Activated CD8-positive, alpha-beta memory T cell treated with anti-CD3 and anti-CD28 coated beads, Interleukin-2, amount 50 U/mL, for 24 hours (primary cell): ENCODE results near the gene SERPINB10.
"Not testable (repeated sequence)": the region's sequence is repeated elsewhere in the genome, so short reads cannot be mapped to it uniquely, and the experiment has no call there.

ENCODE experiments used
- DNase-seq: peaks from one replicate; pipeline ENCODE4 v3.0.0-alpha.2; 2020; ENCODE audit errors: extremely low read depth

Gene SERPINB10

GRCh38 chr18:63892566-63892965 lies 15.2 kb upstream of the SERPINB10 start:
- DNase-seq = no peak

- DNase-seq = no peak
These were observed 13.5 kb upstream of the SERPINB10 start for GRCh38 chr18:63894106-63894772.

- no peak for DNase-seq
These were observed 12.6 kb upstream of the SERPINB10 start for GRCh38 chr18:63895190-63895589.

- no peak for DNase-seq
These were observed 10.7 kb upstream of the SERPINB10 start for GRCh38 chr18:63897072-63897471.

DNA sequence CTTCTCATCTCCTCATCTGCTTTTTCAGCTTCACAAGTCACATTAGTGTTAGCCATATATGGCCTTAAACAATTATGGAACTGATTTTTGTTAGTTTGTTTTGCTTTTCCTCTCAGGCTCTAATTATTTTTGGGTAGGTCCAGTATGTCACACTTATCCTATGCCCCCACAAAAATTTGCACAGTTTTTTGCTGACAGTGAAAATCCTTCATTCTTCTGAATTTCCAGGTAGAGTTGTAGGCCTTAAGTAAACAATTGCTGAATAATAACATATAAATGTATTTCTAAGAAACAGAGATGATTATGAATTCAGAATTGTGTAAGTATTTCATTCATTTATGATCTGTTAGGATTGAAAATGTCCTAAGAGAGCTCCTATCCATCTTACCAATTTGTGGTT lies 8.6 kb upstream of the SERPINB10 start:
- no peak for DNase-seq

DNA sequence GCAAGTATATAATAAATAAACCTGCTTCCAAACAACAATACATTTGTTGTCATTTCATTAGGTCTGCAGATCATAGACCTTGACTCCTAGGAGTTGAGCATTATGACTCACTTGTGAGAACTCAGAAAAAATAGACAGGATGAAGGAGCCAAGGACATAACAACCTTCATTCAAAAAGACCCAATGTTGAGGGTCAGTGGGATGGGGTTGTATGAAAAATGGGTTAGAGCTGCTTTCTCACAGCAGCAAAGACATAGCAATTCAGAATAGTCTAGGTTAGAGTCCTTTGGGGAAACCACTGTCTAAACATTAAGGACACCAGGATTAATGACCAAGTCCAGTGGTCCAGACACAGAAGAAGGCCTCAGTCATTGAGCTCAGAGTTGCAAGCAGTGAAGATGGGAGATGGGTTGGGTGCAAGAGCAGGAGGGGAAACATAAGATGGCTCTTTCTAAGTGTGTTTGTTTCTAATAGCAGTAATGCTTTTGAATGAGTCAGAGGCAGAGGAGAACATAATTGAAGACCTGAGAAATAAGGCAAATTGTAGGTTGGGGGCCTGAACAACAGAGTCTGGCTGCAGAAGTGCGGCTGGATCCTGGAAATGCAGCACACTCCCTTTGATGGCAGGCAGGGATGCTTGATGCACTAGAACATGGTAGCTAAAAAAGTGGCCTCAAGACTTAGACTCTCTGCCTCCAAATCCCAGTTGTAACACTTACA lies 3.7 kb upstream of the SERPINB10 start:
- DNase-seq = no peak

DNA sequence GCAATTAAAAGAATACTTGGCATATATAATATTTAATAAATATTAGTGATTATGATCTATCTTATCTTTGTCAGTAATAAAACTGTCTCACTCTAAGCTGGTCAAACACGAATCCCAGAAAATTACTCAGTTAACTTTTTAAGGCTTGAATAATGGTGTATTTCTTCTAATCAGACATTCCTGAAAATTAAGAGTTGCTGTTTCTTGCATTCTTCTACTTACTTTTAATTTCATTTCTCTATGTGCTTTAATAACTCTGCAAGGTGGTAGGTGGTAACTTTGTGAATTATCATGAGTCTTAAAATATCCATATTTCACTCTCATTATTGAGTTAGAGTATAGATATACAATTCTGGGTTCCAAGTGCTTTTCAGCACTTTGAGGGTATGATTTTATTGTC lies 3.1 kb upstream of the SERPINB10 start:
- DNase-seq = no peak

GRCh38 chr18:63905361-63905760 lies 2.4 kb upstream of the SERPINB10 start:
- no peak for DNase-seq

GRCh38 chr18:63906056-63906455 lies 1.7 kb upstream of the SERPINB10 start:
- DNase-seq = no peak

GRCh38 chr18:63908858-63909257 lies 1.1 kb downstream of the SERPINB10 start:
- no peak for DNase-seq

DNA sequence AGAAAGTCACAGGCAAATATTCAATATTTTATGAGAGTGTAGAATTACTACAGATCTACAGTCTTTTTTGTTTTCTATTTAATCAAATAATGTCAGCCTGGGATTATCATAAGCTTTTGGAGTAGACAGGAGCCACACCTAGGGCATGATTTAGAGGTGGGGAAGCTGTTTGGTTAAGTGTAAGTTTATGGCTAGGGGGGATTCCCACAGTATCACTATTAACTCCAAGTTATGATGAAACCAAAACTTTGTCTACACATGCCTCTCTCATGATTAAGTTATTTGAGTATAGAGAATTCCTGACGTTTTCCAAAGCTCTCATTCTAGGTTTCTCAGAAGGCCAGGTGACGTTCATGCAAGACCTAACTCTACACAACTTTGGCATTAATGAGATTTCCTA lies 2.1 kb downstream of the SERPINB10 start:
- DNase-seq = no peak

GRCh38 chr18:63917817-63918216 lies 10.1 kb downstream of the SERPINB10 start:
- DNase-seq = no peak

- no peak for DNase-seq
These were observed 14.3 kb downstream of the SERPINB10 start for GRCh38 chr18:63922049-63922448.

DNA sequence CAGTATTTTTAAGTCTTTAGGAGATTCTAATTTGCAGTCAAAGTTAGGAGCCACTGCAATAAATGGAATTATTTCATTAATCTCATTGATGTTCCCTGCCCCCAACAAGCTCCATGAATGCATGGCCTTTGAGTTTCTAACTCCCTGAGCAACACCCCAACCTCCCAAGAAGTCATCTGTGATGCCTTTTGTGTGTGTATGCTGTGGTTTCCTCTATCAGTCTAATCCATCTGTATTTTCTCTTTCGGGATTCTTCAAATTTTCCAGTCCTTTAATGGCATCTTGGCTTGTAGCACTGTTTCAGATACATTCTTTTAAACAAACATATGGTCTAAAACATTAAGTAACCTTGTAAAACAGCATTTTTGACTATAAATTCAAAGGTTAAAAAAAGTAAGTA lies 16.8 kb downstream of the SERPINB10 start:
- DNase-seq = no peak

DNA sequence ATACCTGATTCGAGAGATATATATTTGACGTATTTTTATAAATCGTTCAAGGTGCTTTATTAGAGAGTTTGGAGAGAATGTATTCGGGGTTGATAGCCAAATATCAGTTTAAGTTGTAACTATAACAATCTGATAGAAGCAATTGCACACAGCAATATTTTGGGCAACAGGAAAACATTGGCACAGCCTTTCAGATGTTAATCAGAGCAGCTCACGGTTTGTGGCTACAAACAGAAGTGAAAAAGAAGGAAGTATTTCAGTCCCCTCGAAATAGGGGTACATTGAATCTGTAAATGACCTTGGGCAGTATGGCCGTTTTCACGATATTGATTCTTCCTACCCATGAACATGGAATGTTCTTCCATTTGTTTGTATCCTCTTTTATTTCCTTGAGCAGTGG lies 20.6 kb downstream of the SERPINB10 start:
- no peak for DNase-seq

GRCh38 chr18:63929369-63929768 lies 21.6 kb downstream of the SERPINB10 start:
- not testable (repeated sequence) for DNase-seq

DNA sequence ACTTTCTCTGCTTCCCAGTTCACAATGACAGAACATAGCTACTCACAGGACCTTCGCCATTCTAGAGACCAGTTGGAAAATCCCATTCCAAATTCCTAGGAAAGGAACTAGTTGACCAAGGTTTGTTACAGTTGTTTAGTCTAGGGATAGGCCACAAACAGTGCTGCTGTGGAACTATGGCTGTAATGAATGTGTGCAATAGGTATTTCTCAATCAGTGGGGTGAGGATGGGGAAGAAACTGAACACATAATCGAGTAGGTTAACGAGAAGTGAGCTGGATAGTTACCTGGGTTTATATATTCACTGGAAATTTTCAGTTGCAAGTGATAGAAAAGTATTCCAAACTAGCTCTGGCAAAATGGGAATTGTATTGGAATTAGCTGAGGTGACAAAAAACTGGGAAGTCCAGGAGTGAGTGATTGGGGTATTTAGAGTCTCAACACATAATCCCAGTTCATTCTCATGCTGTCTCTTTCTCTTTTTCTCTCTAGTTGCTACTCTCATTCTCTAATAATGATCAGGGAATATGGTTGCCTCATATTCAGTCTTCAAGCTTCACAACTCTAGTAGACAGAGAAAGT lies 23.1 kb downstream of the SERPINB10 start:
- no peak for DNase-seq

- peak; percentile 12 for DNase-seq
These were observed 28.6 kb downstream of the SERPINB10 start for GRCh38 chr18:63936156-63936931.

GRCh38 chr18:63936932-63937393 lies 29.2 kb downstream of the SERPINB10 start:
- no peak for DNase-seq

GRCh38 chr18:63940008-63940407 lies 32.2 kb downstream of the SERPINB10 start:
- DNase-seq = no peak

DNA sequence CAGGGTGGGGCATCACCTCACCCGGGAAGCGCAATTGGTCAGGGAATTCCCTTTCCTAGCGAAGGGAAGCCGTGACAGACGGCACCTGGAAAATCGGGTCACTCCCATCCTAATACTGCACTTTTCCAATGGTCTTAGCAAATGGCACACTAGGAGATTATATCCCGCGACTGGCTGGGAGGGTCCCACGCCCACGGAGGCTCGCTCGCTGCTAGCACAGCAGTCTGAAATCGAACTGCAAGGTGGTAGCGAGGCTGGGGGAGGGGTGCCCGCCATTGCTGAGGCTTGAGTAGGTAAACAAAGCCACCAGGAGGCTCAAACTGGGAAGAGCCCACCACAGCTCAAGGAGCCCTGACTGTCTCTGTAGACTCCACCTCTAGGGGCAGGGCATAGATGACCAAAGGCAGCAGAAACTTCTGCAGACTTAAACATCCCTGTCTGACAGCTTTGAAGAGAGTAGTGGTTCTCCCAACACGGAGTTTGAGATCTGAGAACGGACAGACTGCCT lies 32.8 kb downstream of the SERPINB10 start:
- DNase-seq = not testable (repeated sequence)
